K562 (cell line): ENCODE measurements around the gene SCAMP1. TPM values are rescaled to one million over a fixed set of nuclear protein-coding genes. Genes with fewer than 3 reads are reported as not detected.

ENCODE experiments used
- ATAC-seq: fragments of 200-7000 bp; cut with Tn5 transposase; 3 replicates; pipeline ENCODE4 v1.9.1; 2020; ENCODE audit warnings: moderate library complexity
- BruUV-seq: library from RNA; stranded (reverse); fragments of 400-500 nt; replicated peaks from 2 replicates; lab custom pipeline; 2021; lab: Mats Ljungman, UMichigan
- CTCF ChIA-PET: fragments of 300-600 bp; formaldehyde crosslinking; extraction: SDS; loops from one replicate; lab custom pipeline; 2021; ENCODE audit warnings: low intra/inter-chr PET ratio; lab: Yijun Ruan, JAX
- POLR2A ChIA-PET: fragments of 300-600, 350-650 bp; sonication (Branson Sonifier 250); formaldehyde crosslinking; extraction: SDS; loops from one replicate; lab custom pipeline; 2021; ENCODE audit warnings: antibody characterized with exemption, inconsistent platforms; lab: Yijun Ruan, JAX
- DNase-seq, 4 experiments: peaks; one replicate each; pipeline versions ENCODE4 v3.0.0 to v3.0.0-alpha.2; 2011 to 2018; ENCODE audit warnings: low spot score in 3 of 4, mixed read lengths in 3 of 4; ENCODE audit errors: extremely low read depth in 1 of 4
- FAIRE-seq: peaks from 2 replicates; lab custom pipeline; 2011; peaks lifted over from hg19 to GRCh38; lab: Jason Lieb, UNC
- H2AFZ ChIP-seq: 2 replicates; pipeline ENCODE4 v1.6.0; 2011; ENCODE audit warnings: low read depth, low read length, control low read depth, inconsistent platforms
- H3K27ac ChIP-seq: fragments of 200-600 bp; 3 replicates; pipeline ENCODE4 v1.8.0; 2011; ENCODE audit warnings: low read depth, mild to moderate bottlenecking, control low read depth, inconsistent platforms, low read length, moderate library complexity, mixed read lengths; ENCODE audit errors: extremely low read depth
- H3K27me3 ChIP-seq, 2 experiments: fragments of 300-600 bp in 1 of 2; 2 replicates in 1 of 2; 3 replicates in 1 of 2; pipeline versions ENCODE4 v1.6.0 to v1.8.0; 2011; ENCODE audit warnings: inconsistent platforms in 2 of 2, low read length in 2 of 2, mild to moderate bottlenecking in 1 of 2, mixed read lengths in 1 of 2, moderate library complexity in 1 of 2; ENCODE audit not compliant: control insufficient read depth in 2 of 2, insufficient read depth in 2 of 2
- H3K36me3 ChIP-seq: fragments of 300-600 bp; 3 replicates; pipeline ENCODE4 v1.8.0; 2011; ENCODE audit warnings: mild to moderate bottlenecking, low read length, inconsistent platforms; ENCODE audit not compliant: control insufficient read depth, insufficient read depth
- H3K4me1 ChIP-seq, 2 experiments: fragments of 200-600 bp in 1 of 2; replicated peaks in 1 of 2; 2 replicates in 1 of 2; 3 replicates in 1 of 2; pipeline versions ENCODE4 v1.5.1 to v1.8.0; 2011; ENCODE audit warnings: inconsistent platforms in 2 of 2, low read length in 2 of 2, mild to moderate bottlenecking in 1 of 2, mixed read lengths in 1 of 2, moderate library complexity in 1 of 2; ENCODE audit not compliant: control insufficient read depth in 2 of 2, insufficient read depth in 2 of 2
- H3K4me2 ChIP-seq: 2 replicates; pipeline ENCODE4 v1.6.1; 2011; ENCODE audit warnings: low read length, control low read depth, inconsistent platforms, mixed read lengths; ENCODE audit not compliant: insufficient read depth
- H3K4me3 ChIP-seq: fragments of 200-600 bp; sonication (generic), shearing (Covaris generic); 2 replicates; pipeline ENCODE4 v1.5.1; 2016; ENCODE audit warnings: control low read depth, inconsistent platforms
- H3K79me2 ChIP-seq: fragments of 200-600 bp; 3 replicates; pipeline ENCODE4 v1.8.0; 2011; ENCODE audit warnings: low read length, inconsistent platforms; ENCODE audit not compliant: control insufficient read depth, insufficient read depth
- H3K9ac ChIP-seq, 2 experiments: 2 replicates each; pipeline versions ENCODE4 v1.6.0 to v1.6.1; 2011; ENCODE audit warnings: low read depth in 2 of 2, low read length in 2 of 2, control low read depth in 1 of 2, inconsistent platforms in 1 of 2, mild to moderate bottlenecking in 1 of 2, mixed read lengths in 1 of 2; ENCODE audit not compliant: insufficient read depth in 1 of 2
- H3K9me1 ChIP-seq: one replicate; pipeline ENCODE4 v1.6.0; 2011; ENCODE audit warnings: inconsistent platforms, mild to moderate bottlenecking, low read length, moderate library complexity; ENCODE audit not compliant: control insufficient read depth, insufficient read depth
- H3K9me3 ChIP-seq: replicated peaks from 2 replicates; pipeline ENCODE4 v1.5.1; 2011; ENCODE audit warnings: low read depth, low read length, inconsistent platforms; ENCODE audit not compliant: control insufficient read depth, insufficient read depth
- H4K20me1 ChIP-seq: replicated peaks from 2 replicates; pipeline ENCODE4 v1.6.1; 2011; ENCODE audit warnings: low read length, inconsistent platforms, mixed read lengths; ENCODE audit not compliant: control insufficient read depth, insufficient read depth
- C11orf30 ChIP-seq: fragments of 450-650 bp; IDR thresholded peaks from 2 replicates; pipeline ENCODE4 v1.6.1; 2016; ENCODE audit warnings: low read depth, mild to moderate bottlenecking
- CBX8 ChIP-seq: fragments of 200-600 bp; sonication (generic); IDR thresholded peaks from 2 replicates; pipeline ENCODE4 v1.6.1; 2012; ENCODE audit warnings: borderline replicate concordance, mixed run types, low read depth, mild to moderate bottlenecking, moderate library complexity, mixed read lengths, low read length, control low read depth, inconsistent platforms; ENCODE audit not compliant: poor library complexity, severe bottlenecking; ENCODE audit errors: extremely low read depth
- CHD2 ChIP-seq: IDR thresholded peaks from 2 replicates; pipeline ENCODE4 v1.6.1; 2011; ENCODE audit warnings: low read depth, low read length
- CSDE1 ChIP-seq, 2 experiments: fragments of 450-650 bp; IDR thresholded peaks; 2 replicates each; pipeline ENCODE4 v1.6.1; 2016; ENCODE audit warnings: mild to moderate bottlenecking in 1 of 2
- CXXC5 ChIP-seq: fragments of 250-450 bp; sonication (Bioruptor Pico); IDR thresholded peaks from 2 replicates; pipeline ENCODE4 v1.8.0; 2022; ENCODE audit warnings: inconsistent platforms, mild to moderate bottlenecking, moderate library complexity
- EP400 ChIP-seq: fragments of 450-650 bp; IDR thresholded peaks from 2 replicates; pipeline ENCODE4 v1.6.1; 2017; ENCODE audit warnings: antibody characterized with exemption, mild to moderate bottlenecking, moderate library complexity
- FIP1L1 ChIP-seq: fragments of 200-400 bp; formaldehyde crosslinking; IDR thresholded peaks from 2 replicates; pipeline ENCODE4 v1.6.1; 2018; ENCODE audit warnings: mild to moderate bottlenecking, low read depth, low read length; ENCODE audit not compliant: poor library complexity, severe bottlenecking
- ILF3 ChIP-seq: fragments of 450-650 bp; IDR thresholded peaks from 2 replicates; pipeline ENCODE4 v1.6.1; 2018; ENCODE audit warnings: antibody characterized with exemption, mild to moderate bottlenecking, moderate library complexity, borderline replicate concordance
- KDM4B ChIP-seq, 2 experiments: fragments of 450-650 bp in 1 of 2; sonication (generic) in 1 of 2; IDR thresholded peaks; 2 replicates each; pipeline ENCODE4 v1.6.1; 2016 to 2017; ENCODE audit warnings: borderline replicate concordance in 2 of 2, antibody characterized with exemption in 1 of 2, low read depth in 1 of 2, mild to moderate bottlenecking in 1 of 2
- MEF2A ChIP-seq: IDR thresholded peaks from 2 replicates; pipeline ENCODE4 v1.6.1; 2011; ENCODE audit warnings: low read depth, mild to moderate bottlenecking, low read length, moderate library complexity; ENCODE audit not compliant: control insufficient read depth
- MEIS2 ChIP-seq: fragments of 450-650 bp; IDR thresholded peaks from 2 replicates; pipeline ENCODE4 v1.6.1; 2014; ENCODE audit warnings: mild to moderate bottlenecking; ENCODE audit not compliant: partially characterized antibody
- PHB2 ChIP-seq: fragments of 450-650 bp; IDR thresholded peaks from 2 replicates; pipeline ENCODE4 v1.6.1; 2017; ENCODE audit warnings: low read depth
- THRAP3 ChIP-seq: fragments of 450-650 bp; IDR thresholded peaks from 2 replicates; pipeline ENCODE4 v1.6.1; 2016; ENCODE audit warnings: mild to moderate bottlenecking, inconsistent platforms, borderline replicate concordance
- ZZZ3 ChIP-seq: fragments of 450-650 bp; IDR thresholded peaks from 2 replicates; pipeline ENCODE4 v1.6.1; 2016; ENCODE audit warnings: antibody characterized with exemption, mild to moderate bottlenecking, moderate library complexity
- WGBS: fragments of 100-300 bp; shearing (Covaris generic); methylation state at CpG from one replicate; pipeline ENCODE4 v1.1.6; 2016; ENCODE audit warnings: low coverage, mixed read lengths; ENCODE audit not compliant: insufficient coverage; ENCODE audit errors: missing lambda C conversion rate; 5-methylcytosine and 5-hydroxymethylcytosine counted together
- in situ Hi-C: fragments of 300-500 bp; cut with MboI; formaldehyde crosslinking; loops from 4 replicates; pipeline ENCODE4 v1.15.0; 2018; ENCODE audit warnings: inconsistent platforms, mixed read lengths
- intact Hi-C: fragments of 100-400 bp; cut with micrococcal nuclease; formaldehyde crosslinking; loops from 2 replicates; pipeline ENCODE4 v1.14.2; 2022
- polyA plus RNA-seq, 8 experiments: library from polyadenylated mRNA; depleted of rRNA in 4 of 8; stranded (reverse) in 5 of 8; unstranded in 3 of 8; fragments of >200 nt; fragmentation: Nextera tagmentation in 2 of 8; fragmentation: Illumina TruSeq in 1 of 8; extraction: Ambion mirVana in 2 of 8; extraction: Trizol in 1 of 8; gene quantifications; 2 replicates each; pipeline versions ENCODE4 v1.2.1 to v1.2.3, GENCODE V29; 2011 to 2014; ENCODE audit warnings: inconsistent platforms in 1 of 8, missing spikeins in 1 of 8
- total RNA-seq, 7 experiments: library from RNA; depleted of rRNA in 6 of 7; stranded (reverse); fragments of >200 nt in 6 of 7; fragmentation: Illumina TruSeq in 2 of 7; extraction: Trizol in 2 of 7; gene quantifications; 2 replicates each; pipeline versions ENCODE4 v1.2.1 to v1.2.3, GENCODE V29; 2011 to 2021; ENCODE audit warnings: low replicate concordance in 1 of 7

The SCAMP1 gene
- total and polyA plus RNA-seq, 9 of the 15 experiments (the other 6 are each of a cell fraction or from before 2014, with no cell fraction given), result 5.4 to 23.9 (median 13.8) TPM

GRCh38 chr5:78345485-78345884 is 14.9 kb upstream of the SCAMP1 start (continued):
- TF ChIP-seq CSDE1 (IDR thresholded peaks at IDR 0.05) (no peak), CXXC5 (CRISPR knock-in tag) (no peak)

GRCh38 chr5:78353520-78353919 is 6.9 kb upstream of the SCAMP1 start:
- H3K27me3 ChIP-seq, result no peaks in the 10 kb centered on the region
- H3K4me2 ChIP-seq, result no peak overlapping the region
- ChIA-PET CTCF (no interaction called here), POLR2A (no interaction called here)
- no peak for DNase-seq
- no peak for TF ChIP-seq MEF2A
- TF ChIP-seq MEIS2, result no peak
- TF ChIP-seq THRAP3, result no peak
- TF ChIP-seq PHB2, result no peak
- TF ChIP-seq CHD2, result no peak
- TF ChIP-seq FIP1L1, result no peak
- no peak for TF ChIP-seq EP400
- TF ChIP-seq KDM4B (IDR thresholded peaks at IDR 0.05; ENCODE audit: borderline replicate concordance in 2 of 2, low read depth in 1 of 2), result no peak
- no peak for TF ChIP-seq CBX8
- TF ChIP-seq C11orf30, result no peak
- no peak for TF ChIP-seq ZZZ3
- TF ChIP-seq ILF3, result no peak
- no TSS peak for BruUV-seq
- FAIRE-seq, result no peak
- H3K9me3 ChIP-seq, result no peaks in the 10 kb centered on the region
- H3K4me1 ChIP-seq, result peaks cover 0 to 4% of the 10 kb centered on the region in 2 experiments; a peak in 1 of 5 replicates
- H3K4me3 ChIP-seq, result no peak overlapping the region
- H2AFZ ChIP-seq, result no peak overlapping the region
- H3K79me2 ChIP-seq, result 0 out of 3 replicates have a peak, but pooled peaks cover 2% of the 10 kb centered on the region
- H4K20me1 ChIP-seq, result no peaks in the 10 kb centered on the region
- 24% methylated on average over 4 of the region's 4 CpGs for WGBS
- peaks cover 16% of the 10 kb centered on the region; the same call in 2 of the 3 replicates for H3K36me3 ChIP-seq
- ATAC-seq, result no peak; the same call in 2 of the 3 replicates
- intact Hi-C loops (no loop called here), in situ Hi-C loops (no loop called here)
- H3K9me1 ChIP-seq, result no peaks in the 10 kb centered on the region
- H3K27ac ChIP-seq, result no peak overlapping the region
- no peak overlapping the region for H3K9ac ChIP-seq
